ENCODE data around the gene CBFA2T3.
"Not testable (repeated sequence)": the region's sequence is repeated elsewhere in the genome, so short reads cannot be mapped to it uniquely, and the experiment has no call there.

- not testable (repeated sequence) for TF ChIP-seq SNAPC5 (CRISPR knock-in tag; IDR thresholded peaks at IDR 0.05; ENCODE audit: borderline replicate concordance); REST (IDR thresholded peaks at IDR 0.05; ENCODE audit: borderline replicate concordance in 1 of 2, low read depth in 1 of 2, low read length in 2 of 2); ZZZ3 (CRISPR knock-in tag; IDR thresholded peaks at IDR 0.05; ENCODE audit: borderline replicate concordance); ZC3H13 (CRISPR knock-in tag; IDR thresholded peaks at IDR 0.05); POLR2A (IDR thresholded peaks at IDR 0.05; ENCODE audit: insufficient read depth in 1 of 2, low read depth in 2 of 2, low read length in 2 of 2); ZBTB49 (CRISPR knock-in tag; IDR thresholded peaks at IDR 0.05; ENCODE audit: borderline replicate concordance); ZFP82 (CRISPR knock-in tag; IDR thresholded peaks at IDR 0.05; ENCODE audit: borderline replicate concordance); PTBP1 (IDR thresholded peaks at IDR 0.05; ENCODE audit: low read depth, low read length, poor library complexity, severe bottlenecking)
Observed at GRCh38 chr16:88918896-88919295, 58.1 kb downstream of the CBFA2T3 start.

Data from HepG2 (cell line).